ENCODE measurements around the gene TNFSF12. TPM values are rescaled to one million over a fixed set of nuclear protein-coding genes. Genes with fewer than 3 reads are reported as not detected.

TNFSF12 gene
- total and polyA plus RNA-seq, 5 experiments from 2014 or later: 19.3 to 28.6 (median 25.8) TPM

DNA sequence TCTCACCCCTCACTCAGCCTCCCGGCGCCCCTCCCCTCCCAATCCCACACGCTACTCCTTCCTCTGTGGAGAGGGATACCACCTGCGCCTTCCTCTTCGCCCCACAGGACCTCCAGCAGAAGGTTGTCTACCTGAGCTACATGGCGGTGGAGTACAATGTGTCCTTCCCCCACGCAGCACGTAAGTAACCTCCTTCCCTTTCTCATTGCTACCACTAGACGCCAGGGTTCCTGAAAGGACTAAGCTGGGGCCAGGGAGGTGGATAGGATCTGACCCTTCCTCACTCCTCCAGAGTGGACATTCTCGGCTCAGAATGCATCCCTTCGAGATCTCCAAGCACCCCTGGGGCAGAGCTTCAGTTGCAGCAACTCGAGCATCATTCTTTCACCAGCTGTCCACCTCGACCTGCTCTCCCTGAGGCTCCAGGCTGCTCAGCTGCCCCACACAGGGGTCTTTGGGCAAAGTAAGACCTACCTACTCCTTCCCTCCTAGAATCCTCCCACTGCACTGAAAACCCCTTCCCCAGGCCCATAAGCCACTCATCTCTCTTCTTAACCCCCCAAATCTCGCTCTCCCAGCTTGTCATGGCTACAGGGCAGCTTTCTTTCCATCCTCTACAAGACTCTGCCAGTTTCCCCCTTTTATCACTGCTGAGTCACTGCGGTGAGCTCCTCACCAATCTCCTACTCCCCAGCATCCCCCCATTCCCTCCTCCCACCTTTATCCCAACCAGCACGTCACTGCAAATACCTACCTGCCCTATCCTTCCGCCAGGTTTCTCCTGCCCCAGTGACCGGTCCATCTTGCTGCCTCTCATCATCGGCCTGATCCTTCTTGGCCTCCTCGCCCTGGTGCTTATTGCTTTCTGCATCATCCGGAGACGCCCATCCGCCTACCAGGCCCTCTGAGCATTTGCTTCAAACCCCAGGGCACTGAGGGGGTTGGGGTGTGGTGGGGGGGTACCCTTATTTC, 32.0 kb downstream of the TNFSF12 start:
- POLR2A ChIA-PET: interaction anchor here (0.7 to 6.7 kb wide), 8 partner anchors 8 to 912 kb away, joined by 3 to 129 read pairs (median 6); partner anchors contain the start of genes SENP3, SOX15, TP53 and WRAP53
- Mint-ChIP-seq H3K36me3 (peaks cover 0 to 40% (median 20%) of the 10 kb centered on the region in 3 donors), H3K27ac (peak overlapping the region; percentile 22 to 95 (median 86)), H3K4me1 (peaks cover 35 to 87% (median 75%) of the 10 kb centered on the region in 4 donors), H3K27me3 (no peaks in the 10 kb centered on the region), H3K9me3 (no peaks in the 10 kb centered on the region), H3K4me3 (peak overlapping the region in 4 of 10 donors; percentile 22 to 81 (median 60))
- DNase-seq (peak in 1 of 10 donors; percentile 50), ATAC-seq (no peak)

DNA sequence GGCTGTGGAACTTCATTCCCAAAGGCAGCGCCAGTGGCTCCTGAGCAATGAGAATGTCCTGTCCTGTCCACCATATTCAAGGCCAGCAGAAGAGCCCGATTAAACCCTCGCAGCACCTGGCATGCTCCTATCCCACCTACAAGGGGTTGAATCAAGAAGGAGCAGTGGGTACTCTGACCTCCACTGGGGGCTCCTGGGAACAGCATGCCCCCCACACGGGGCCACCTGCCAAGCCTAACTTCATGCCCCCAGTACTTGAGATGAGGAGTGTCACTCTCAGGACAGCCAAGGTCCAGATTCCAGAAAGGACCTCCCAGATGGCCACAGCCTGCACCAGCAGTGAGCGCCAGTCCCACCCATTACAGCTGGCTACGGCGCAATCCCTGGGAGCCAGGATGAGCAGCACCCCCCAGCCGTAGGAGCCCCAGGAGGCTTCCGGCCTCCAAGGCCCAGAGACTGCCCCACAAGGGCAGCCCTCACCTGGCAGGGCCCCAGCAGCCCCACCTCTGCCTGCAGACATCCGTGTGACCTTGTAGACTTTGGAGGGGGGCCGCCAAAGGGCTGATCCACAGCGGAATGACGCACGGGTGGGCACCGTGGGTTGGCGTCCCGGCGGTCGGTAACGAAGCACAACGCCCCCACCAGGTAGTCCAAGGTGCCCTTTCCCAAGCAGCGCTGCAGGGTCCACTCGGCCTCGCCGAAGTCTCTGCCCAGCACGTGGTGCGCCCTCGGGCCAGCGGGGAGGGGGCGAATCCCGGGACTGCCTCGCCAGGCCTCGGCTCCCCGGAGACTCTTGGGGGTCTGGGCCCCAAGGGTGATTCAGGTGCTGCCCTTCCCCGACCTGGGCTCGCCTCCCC, 33.8 kb downstream of the TNFSF12 start:
- ATAC-seq (no peak), DNase-seq (peak in 1 of 10 donors; percentile 64)
- Mint-ChIP-seq H3K4me1 (peaks cover 33 to 76% (median 66%) of the 10 kb centered on the region in 4 donors), H3K27me3 (no peaks in the 10 kb centered on the region), H3K9me3 (no peaks in the 10 kb centered on the region), H3K36me3 (peaks cover 0 to 29% (median 6%) of the 10 kb centered on the region in 3 donors), H3K4me3 (peak overlapping the region; percentile 50 to 100 (median 97)), H3K27ac (peak overlapping the region; percentile 88 to 100 (median 100))
- POLR2A ChIA-PET: interaction anchor here (0.5 to 6.7 kb wide), 17 partner anchors 10 to 590 kb away, joined by 3 to 129 read pairs (median 5); partner anchors contain the start of genes ATP1B2, FXR2, NAA38 and POLR2A

DNA sequence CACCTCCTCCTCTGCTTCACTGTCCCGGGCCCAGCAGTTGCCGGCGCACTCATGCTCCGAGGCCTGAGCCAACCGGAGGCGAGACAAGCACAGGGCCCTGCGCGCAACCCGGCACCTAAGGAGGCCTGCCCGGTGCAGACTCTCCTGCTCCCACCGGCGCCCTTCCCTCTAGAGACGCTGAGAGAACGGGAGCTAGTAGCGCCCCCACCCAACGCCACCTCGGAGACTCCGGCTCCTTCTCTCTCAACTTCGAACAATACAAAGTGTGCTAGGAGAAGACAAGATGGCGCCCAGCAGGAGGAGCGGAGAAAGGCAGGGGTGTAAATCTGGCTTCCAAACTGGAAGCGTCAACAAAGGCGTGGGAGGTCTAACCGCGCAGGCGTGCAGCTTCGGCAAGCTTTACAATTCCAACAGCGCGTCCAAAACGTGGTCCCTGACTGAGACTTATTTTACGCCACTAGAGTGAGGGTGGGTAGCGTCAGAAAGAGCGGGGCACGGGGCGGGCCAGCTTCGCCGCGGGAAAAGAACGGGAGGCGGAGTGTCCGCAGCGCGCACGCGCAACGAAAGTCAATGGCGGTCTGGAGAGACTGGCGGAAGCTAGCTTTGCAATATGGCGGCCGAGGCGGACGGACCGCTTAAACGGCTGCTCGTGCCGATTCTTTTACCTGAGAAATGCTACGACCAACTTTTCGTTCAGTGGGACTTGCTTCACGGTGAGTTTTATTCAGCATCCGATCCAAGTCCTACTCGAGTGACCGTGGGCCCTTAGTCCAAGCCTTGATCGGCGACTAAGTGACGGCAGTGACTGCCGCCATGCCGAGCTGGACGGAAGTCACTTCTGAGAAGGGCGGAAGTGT, 34.6 kb downstream of the TNFSF12 start, which contains the start of gene MPDU1:
TSS of gene MPDU1 (plus strand) at position 600 of the 857 bp plus-strand sequence. CDS start at position 611, 11 bp downstream.
- Mint-ChIP-seq H3K27ac (peak within 1 kb of the TSS; percentile 96 to 100 (median 100)), H3K9me3 (no peaks in the 10 kb centered on the region), H3K4me1 (peaks cover 30 to 69% (median 61%) of the 10 kb centered on the region in 4 donors), H3K4me3 (peak within 1 kb of the TSS; percentile 88 to 100 (median 99)), H3K27me3 (no peaks in the 10 kb centered on the region), H3K36me3 (peaks cover 0 to 25% (median 0%) of the 10 kb centered on the region in 3 donors)
- peak; percentile 84 to 89 for ATAC-seq
- DNase-seq: peak; percentile 91 to 98 (median 95)
- POLR2A ChIA-PET: interaction anchor here (0.5 to 6.7 kb wide), 28 partner anchors 11 to 589 kb away, joined by 3 to 129 read pairs (median 4); partner anchors contain the start of genes ATP1B2, FXR2, NAA38 and NEURL4

DNA sequence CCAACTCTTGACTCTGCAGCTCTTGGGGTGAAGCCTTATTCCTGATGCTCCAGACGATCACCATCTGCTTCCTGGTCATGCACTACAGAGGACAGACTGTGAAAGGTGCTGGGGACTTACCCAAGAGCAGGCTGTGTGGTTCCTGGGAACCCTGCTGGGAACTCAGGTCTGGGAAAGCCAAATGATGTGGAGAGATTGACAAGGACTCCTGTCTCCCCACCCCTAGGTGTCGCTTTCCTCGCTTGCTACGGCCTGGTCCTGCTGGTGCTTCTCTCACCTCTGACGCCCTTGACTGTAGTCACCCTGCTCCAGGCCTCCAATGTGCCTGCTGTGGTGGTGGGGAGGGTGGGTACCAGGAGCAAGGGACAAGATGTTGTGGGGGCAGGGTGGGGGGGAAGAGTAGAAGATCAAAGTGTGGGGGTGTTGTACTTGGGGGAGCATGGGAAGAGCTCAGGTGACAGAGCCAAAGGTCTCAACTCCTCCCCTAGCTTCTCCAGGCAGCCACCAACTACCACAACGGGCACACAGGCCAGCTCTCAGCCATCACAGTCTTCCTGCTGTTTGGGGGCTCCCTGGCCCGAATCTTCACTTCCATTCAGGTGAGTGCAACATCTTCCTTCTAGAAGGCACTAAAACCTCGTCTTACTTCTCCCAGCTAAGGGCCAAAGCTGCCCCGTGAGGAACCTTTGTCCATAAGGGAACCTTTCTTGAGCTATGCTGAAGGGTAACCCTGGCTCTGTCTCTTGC, 38.0 kb downstream of the TNFSF12 start:
- Mint-ChIP-seq H3K4me3 (peak overlapping the region in 2 of 10 donors; percentile 20 to 52), H3K27ac (peak overlapping the region in 4 of 10 donors; percentile 8 to 76 (median 42)), H3K27me3 (no peaks in the 10 kb centered on the region), H3K4me1 (peaks cover 14 to 38% (median 36%) of the 10 kb centered on the region in 4 donors), H3K9me3 (no peaks in the 10 kb centered on the region), H3K36me3 (peaks cover 0 to 23% (median 0%) of the 10 kb centered on the region in 3 donors)
- DNase-seq: peak in 1 of 10 donors; percentile 43
- POLR2A ChIA-PET: interaction anchor here (0.8 to 1.1 kb wide), 2 partner anchors 12 to 102 kb away, joined by 3 to 4 read pairs; partner anchors contain the start of gene POLR2A
- ATAC-seq: no peak

DNA sequence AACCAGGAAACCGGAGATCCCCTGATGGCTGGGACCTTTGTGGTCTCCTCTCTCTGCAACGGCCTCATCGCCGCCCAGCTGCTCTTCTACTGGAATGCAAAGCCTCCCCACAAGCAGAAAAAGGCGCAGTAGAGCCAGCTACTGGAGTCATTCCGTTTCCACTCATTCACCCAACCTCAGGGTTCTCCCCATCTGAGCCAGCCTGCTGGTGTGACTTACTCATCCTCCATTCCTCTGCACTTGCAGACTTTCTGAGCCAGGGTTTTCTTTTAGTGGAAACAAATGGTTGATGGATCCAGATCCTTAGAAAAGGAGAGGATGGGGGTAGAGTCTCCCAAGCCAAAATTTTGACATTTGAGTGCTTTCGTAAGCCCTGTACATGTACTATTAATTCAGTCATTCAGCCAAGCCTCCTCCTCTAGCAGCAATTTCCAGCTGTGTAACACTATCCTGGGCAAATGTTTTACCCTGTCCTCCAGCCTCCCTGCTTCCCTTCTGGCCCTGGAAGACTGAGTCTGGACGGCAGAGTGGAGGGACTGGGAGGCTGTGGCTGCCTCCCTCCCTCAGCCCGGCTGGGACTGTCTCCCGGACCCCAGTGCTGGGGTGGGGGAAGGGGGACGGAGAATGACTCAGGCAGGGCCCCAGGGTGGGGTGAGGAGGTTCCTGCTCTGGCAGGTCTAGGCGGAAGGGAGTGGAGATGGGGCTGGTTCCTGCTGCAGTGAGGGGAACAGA, 38.7 kb downstream of the TNFSF12 start:
- H3K27me3 Mint-ChIP-seq: no peaks in the 10 kb centered on the region
- H3K27ac Mint-ChIP-seq: peak overlapping the region in 3 of 10 donors; percentile 8 to 76 (median 22)
- no peak for ATAC-seq
- peaks cover 11 to 31% (median 28%) of the 10 kb centered on the region in 4 donors for H3K4me1 Mint-ChIP-seq
- POLR2A ChIA-PET: interaction anchor here (0.8 to 2.8 kb wide), 3 partner anchors 13 to 103 kb away, joined by 3 to 12 read pairs (median 4); partner anchors contain the start of gene POLR2A
- peaks cover 0 to 31% (median 2%) of the 10 kb centered on the region in 3 donors for H3K36me3 Mint-ChIP-seq
- no peaks in the 10 kb centered on the region for H3K9me3 Mint-ChIP-seq
- peak overlapping the region in 1 of 10 donors; percentile 2 for H3K4me3 Mint-ChIP-seq
- no peak for DNase-seq

DNA sequence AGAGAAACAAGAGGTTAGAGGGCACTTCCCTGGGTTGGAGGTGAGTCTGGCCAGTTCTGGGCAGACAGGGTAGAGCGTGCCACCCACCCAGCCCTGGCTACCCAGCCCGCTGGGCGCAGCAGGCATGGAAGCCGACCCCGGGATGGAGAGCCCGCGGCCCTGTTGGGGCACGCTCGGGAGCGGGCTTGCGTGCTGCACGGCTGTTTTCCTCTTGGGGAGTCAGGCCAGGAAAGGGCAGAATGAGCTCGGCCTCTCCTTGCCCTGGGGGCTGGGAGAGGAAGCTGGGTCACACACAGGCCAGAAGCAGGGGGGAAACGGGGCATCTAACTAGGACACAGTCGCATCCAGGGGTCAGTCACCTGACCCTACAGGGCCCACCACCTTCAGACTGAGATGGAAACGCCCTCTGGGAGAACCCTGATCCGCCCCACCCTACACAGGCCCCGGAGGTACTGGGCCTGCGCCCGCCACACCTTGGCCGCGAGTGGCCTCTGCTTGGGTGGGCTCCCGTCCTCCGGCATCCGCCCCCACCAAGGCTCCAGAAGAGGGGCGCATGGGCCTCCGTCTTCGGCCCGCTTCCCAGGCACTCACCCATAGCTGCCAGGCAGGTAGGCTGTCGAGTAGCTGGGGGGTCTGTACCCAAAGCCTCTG, 39.8 kb downstream of the TNFSF12 start:
- H3K27me3 Mint-ChIP-seq: no peaks in the 10 kb centered on the region
- H3K9me3 Mint-ChIP-seq: no peaks in the 10 kb centered on the region
- peaks cover 9 to 24% (median 22%) of the 10 kb centered on the region in 4 donors for H3K4me1 Mint-ChIP-seq
- peak overlapping the region in 1 of 10 donors; percentile 38 for H3K27ac Mint-ChIP-seq
- POLR2A ChIA-PET: interaction anchor here (0.7 to 2.8 kb wide), 12 partner anchors 8 to 430 kb away, joined by 3 to 12 read pairs (median 5); partner anchors contain the start of genes FXR2 and TP53
- no peak overlapping the region for H3K4me3 Mint-ChIP-seq
- peak in 1 of 2 donors; percentile 2 for ATAC-seq
- no peak for DNase-seq
- peaks cover 0 to 42% (median 4%) of the 10 kb centered on the region in 3 donors for H3K36me3 Mint-ChIP-seq

DNA sequence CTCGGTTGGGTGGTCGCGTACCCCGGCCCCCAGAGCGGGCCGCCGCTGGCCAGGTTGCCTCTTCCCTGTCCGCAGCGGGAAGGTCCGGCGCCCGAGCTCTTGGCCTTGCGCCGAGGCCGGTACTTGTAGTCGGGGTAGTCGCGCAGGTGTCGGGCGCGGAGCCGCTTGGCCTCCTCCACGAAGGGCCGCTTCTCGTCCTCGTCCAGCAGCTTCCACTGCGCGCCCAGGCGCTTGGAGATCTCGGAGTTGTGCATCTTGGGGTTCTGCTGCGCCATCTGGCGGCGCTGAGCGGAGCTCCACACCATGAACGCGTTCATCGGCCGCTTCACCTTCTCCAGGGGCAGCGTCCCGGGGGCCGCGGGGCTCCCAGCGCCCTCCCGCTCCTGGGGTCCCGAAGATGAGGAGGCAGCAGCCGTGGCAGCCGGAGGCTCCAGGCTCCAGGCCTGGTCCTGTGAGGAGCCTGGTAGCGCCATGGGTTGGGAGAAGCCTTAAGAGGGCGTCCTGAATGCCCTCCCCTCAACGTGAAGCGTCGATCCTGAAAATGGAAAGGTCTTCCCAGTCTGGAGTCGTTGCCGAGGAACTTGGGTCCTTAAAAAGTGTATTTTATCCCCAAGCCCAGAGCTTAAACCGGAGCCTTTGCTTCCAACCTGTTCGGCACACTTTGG, 40.5 kb downstream of the TNFSF12 start:
- Mint-ChIP-seq H3K36me3 (peaks cover 0 to 48% (median 10%) of the 10 kb centered on the region in 3 donors), H3K27me3 (no peaks in the 10 kb centered on the region), H3K4me3 (no peak overlapping the region), H3K4me1 (peaks cover 6 to 19% (median 17%) of the 10 kb centered on the region in 4 donors), H3K9me3 (no peaks in the 10 kb centered on the region), H3K27ac (peak overlapping the region in 5 of 10 donors; percentile 17 to 69 (median 56))
- ATAC-seq (peak; percentile 91 to 92), DNase-seq (peak; percentile 53 to 84 (median 65))
- POLR2A ChIA-PET: interaction anchor here (0.6 to 2.8 kb wide), 14 partner anchors 8 to 430 kb away, joined by 3 to 12 read pairs (median 4); partner anchors contain the start of genes FXR2 and TP53

DNA sequence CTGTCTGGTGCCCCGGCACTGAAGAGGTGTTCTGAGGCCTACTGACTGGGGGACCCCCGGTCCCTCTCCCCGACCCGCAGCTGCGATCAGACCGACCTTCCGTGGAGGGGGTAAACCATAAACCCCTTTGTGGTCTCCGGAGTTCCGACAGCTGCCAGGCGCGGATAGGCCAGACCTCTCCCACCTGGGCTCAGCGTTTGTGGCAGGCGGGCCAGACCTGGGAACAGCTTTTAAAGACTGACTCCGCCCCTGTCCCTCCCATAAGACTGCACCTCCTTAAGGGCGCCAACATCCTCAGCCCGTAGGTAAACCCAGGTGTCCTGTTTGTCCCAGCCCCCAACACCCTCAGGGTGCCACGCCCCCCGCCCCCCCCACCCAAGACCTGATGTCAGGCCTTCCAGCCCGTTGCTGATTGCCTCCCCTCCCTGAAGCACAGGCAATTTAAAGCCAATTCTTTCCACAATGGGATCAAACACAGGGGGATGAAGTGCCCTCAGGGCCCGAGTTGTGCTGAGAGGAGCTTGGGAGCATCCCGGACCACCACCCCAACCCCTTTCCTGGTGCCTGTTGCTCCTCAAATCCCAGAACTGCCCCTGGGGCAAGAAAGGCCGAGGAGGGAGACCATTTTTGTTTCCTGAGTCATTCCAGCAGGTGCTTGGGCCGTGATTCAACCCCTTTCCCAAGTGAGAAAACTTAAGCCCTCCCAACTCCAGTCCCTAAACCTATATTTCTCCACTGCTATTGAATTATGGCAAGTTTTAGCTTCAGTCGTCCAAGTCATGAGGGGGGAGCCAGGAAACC, 41.2 kb downstream of the TNFSF12 start, which contains the start of gene SOX15:
TSS of gene SOX15 (minus strand) at position 204 of the 801 bp plus-strand sequence. CDS start 418 bp downstream, outside the sequence.
- DNase-seq (no peak), ATAC-seq (peak in 1 of 2 donors; percentile 18)
- POLR2A ChIA-PET: interaction anchor here (0.6 to 2.8 kb wide), 12 partner anchors 9 to 234 kb away, joined by 3 to 12 read pairs (median 5); partner anchors contain the start of genes FXR2 and TP53
- Mint-ChIP-seq H3K27me3 (no peaks in the 10 kb centered on the region), H3K9me3 (no peaks in the 10 kb centered on the region), H3K4me3 (no peak within 1 kb of the TSS), H3K4me1 (peaks cover 2 to 13% (median 9%) of the 10 kb centered on the region in 4 donors), H3K36me3 (peaks cover 0 to 53% (median 13%) of the 10 kb centered on the region in 3 donors), H3K27ac (peak within 1 kb of the TSS in 7 of 10 donors; percentile 11 to 80 (median 43))
